G401 (cell line): ENCODE results near the gene ZC3H6. TPM values are rescaled to one million over a fixed set of nuclear protein-coding genes. Genes with fewer than 3 reads are reported as not detected.
A peak's percentile ranks its signal among the peaks of the same experiment; 100 is the strongest.

Experiments used
- DNase-seq: peaks from one replicate; pipeline ENCODE4 v3.0.0-alpha.2; 2015; ENCODE audit warnings: low spot score
- in situ Hi-C: cut with HindIII; loops from 2 replicates; pipeline ENCODE4 v1.10.0; 2016; ENCODE audit warnings: low sequenced_read_pairs, mixed read lengths
- total RNA-seq: library from RNA; depleted of rRNA; stranded (reverse); fragments of >200 nt; shearing (Covaris generic); gene quantifications from 2 replicates; pipeline ENCODE4 v1.2.3, GENCODE V29; 2014; rRNA removed

ZC3H6 gene
- 0.98 and 1.7 TPM in 2 replicates for total RNA-seq

DNA sequence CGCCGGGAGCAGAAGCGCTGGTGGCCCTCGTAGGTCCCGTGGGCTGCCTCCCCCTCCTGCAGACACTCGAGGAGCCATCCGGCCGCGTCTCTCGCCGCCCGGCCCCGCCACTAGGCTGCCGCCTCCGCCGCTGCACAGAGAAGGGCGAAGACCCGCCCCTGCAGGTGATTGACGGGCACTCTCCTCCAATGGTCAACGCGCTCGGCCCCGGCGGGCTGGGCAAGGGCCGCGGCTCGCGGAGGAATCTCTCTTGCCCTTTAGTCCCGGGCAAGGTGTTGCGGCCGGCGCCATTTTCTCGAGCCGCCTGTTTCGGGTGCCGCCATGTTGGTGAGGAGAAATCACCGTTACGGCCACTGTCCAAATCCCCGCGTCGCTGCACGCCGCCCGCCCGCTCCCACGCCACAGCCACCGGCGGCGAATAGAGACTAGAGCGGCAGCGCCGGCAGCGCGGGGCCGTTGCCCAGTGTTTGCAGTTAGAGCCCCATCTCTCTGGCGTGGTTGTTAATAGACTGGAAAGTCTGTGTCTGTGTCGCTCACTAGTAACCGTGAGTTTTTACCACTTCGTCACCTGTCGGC, at the start of gene ZC3H6:
TSS of gene ZC3H6 (plus strand) at position 287 of the 576 bp plus-strand sequence. CDS start 398 bp downstream, outside the sequence.
- peak; percentile 97 for DNase-seq
- in situ Hi-C loops, result no loop called here

DNA sequence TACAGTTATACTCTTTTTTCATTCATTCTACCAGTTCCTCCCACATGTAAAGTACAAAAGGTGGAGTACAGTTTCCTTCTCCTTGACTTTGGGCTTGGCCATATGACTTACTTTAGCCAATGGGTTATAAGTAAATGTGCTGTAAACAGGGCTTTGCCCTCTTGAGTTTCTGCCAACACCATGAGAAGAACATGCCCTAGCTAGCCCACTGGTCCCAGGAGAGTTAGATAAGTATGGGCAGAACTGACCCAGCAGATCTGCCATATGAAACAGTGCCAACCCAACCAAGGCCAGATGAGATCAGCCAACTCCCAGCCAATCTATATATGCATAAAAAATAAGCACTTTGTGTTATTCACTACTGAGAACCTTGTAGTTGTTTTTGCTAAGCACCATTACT, 46.0 kb upstream of the ZC3H6 start:
- in situ Hi-C loops, result no loop called here
- DNase-seq, result no peak

DNA sequence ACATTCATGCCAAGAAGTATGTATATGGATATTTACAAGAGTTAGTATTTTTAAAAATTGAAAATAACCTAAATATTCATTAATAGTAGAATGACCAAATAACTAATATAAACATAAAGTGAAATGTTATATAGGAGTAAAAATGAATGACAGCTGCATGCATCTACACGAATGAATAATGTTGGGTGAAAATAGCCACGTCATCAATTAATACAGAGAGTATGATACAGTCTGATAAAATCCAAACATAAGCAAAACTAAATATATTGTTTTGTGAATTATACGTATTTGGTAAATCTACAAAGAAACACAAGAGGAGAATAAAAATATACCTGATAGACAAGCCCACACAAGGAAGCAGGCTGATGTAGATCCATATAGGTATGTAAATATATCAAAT, 45.0 kb upstream of the ZC3H6 start:
- in situ Hi-C loops, result no loop called here
- no peak for DNase-seq

GRCh38 chr2:112239862-112240261, 35.5 kb upstream of the ZC3H6 start:
- in situ Hi-C loops, result no loop called here
- no peak for DNase-seq

- in situ Hi-C loops, result no loop called here
- DNase-seq, result no peak
Observed at GRCh38 chr2:112242384-112242783, 33.0 kb upstream of the ZC3H6 start.

- in situ Hi-C loops, result no loop called here
- no peak for DNase-seq
Observed at GRCh38 chr2:112243233-112243632, 32.2 kb upstream of the ZC3H6 start.

DNA sequence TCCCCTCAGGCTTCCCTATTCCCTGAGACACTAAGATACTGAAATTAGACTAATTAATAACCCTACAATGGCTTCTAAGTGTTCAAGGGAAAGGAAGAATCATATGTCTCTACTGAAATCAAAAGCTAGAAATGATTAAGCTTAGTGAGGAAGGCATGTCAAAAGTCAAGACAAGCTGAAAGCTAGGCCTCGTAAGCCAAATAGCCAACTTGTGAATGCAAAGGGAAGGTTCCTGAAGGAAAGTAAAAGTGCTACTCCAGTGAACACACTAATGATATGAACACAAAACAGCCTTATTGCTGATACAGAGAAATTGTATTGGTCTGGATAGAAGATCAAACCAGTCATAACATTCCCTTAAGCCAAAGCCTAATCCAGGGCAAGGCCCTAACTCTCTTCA, 30.5 kb upstream of the ZC3H6 start:
- no peak for DNase-seq
- in situ Hi-C loops, result no loop called here

GRCh38 chr2:112251271-112251670, 24.1 kb upstream of the ZC3H6 start:
- DNase-seq, result no peak
- in situ Hi-C loops, result no loop called here

DNA sequence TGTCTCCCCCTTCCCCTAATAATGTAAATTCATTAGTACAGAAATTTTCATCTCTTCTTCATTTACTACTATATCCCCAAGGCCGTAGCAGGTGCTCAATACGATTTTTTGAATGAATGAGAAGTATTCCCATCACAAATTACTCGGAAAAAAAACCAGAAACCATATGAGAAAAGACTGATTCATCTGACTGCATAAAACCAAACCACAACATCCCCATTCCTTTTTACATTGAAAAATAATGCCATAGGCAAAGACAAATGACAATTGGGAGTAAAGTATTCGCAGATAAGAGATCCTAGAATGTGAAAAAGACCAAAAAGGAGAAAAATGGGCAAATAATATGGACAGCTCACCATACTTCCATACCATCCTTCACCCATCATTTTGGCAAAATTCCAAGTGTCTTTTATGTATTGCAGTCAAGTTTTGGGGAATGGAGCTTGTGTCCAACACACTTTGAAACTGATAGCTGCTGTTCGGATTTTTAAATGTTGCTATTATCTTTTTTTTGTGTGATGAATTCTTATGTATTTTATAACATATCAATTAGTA, 22.1 kb upstream of the ZC3H6 start:
- DNase-seq, result peak; percentile 17
- in situ Hi-C loops, result no loop called here

GRCh38 chr2:112254466-112255240, 20.7 kb upstream of the ZC3H6 start, which contains the start of gene ZC3H8:
Gene ZC3H8, minus strand, starts transcription at chr2:112255042. Its CDS starts 61 bp downstream, at chr2:112254981.
- in situ Hi-C loops, result no loop called here

DNA sequence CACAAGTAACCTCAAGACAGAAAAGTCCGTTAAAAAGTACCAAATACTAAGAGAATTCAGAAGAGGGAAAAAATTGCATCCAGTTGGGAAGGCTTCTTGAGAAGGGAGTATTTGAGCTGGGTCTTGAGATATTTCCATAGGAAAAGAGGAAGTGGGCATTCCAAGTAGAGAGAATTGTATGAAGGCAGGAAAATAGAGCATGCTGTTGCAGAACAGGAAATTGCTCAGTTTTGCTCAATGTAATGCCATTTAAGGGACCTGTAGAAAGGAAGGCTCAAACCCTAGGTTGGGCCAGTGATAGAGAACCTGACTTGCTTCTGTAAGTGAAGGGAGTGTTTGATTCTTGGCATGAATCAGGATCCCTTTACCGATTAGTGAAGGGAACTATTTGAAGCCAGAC, 19.5 kb upstream of the ZC3H6 start:
- DNase-seq, result no peak
- in situ Hi-C loops, result no loop called here

More at GRCh38 chr2:112254466-112255240, 20.7 kb upstream of the ZC3H6 start, which contains the start of gene ZC3H8:
- peak; percentile 91 for DNase-seq

GRCh38 chr2:112256654-112257053, 18.7 kb upstream of the ZC3H6 start:
- DNase-seq, result no peak
- in situ Hi-C loops, result no loop called here

- in situ Hi-C loops, result no loop called here
- DNase-seq, result no peak
Observed at GRCh38 chr2:112257575-112257974, 17.8 kb upstream of the ZC3H6 start.

- DNase-seq, result peak; percentile 81
- in situ Hi-C loops, result no loop called here
Observed at GRCh38 chr2:112259509-112260294, 15.7 kb upstream of the ZC3H6 start.

DNA sequence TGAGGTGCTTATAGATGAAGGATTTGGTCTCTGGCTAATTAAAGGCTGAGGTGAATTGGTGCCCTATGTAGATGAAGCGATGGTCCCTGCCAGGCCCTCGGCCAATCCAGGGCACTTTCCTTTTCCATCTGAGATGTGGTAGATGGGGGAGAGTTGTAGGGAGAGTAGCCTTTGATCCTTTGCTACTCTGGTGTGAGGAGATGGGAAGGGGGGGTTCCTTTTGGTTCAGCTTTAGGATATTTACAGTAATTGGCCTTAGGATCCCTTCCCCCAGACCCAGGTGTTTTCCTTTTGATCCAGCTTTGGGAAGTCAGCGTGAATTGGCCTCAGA, 15.1 kb upstream of the ZC3H6 start:
- DNase-seq, result no peak
- in situ Hi-C loops, result no loop called here

DNA sequence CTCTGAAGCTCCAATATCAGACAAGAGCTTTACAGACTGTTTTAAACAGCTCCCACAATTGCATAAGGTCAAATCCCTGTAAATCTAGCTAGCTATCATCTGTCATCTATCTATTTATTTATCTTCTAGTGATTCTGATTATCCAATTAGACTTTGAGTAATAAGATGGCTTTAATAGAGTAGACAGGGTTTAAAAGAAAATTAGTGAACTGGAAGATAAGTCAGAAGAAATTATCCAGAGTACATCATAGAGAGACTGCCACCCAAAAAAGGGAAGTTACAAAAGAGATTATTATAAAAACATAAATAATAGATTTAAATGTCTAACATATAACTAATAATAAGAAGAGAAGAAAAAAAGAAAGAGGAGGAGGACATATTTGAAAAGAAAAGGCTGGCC, 12.5 kb upstream of the ZC3H6 start:
- DNase-seq, result no peak
- in situ Hi-C loops, result no loop called here

- in situ Hi-C loops, result no loop called here
- no peak for DNase-seq
Observed at GRCh38 chr2:112268547-112268946, 6.8 kb upstream of the ZC3H6 start.

DNA sequence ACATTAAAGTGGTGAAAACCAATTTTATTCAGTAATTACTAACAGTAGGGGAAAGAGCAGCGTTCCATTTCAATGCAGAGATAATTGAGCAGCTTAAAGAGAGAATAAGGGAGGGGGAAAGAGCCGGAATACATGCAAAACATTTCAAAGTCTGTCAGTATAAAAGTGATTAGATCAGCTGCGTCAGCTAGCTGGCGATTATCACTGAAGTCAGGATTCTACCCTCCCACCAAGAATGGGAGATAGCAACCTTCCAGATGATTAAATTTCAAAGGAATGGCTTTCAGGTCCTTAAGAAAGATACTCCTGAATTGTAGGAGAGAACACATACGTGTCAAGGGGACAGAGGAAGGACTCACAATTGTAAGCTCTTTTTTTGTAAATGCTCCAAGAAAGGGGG, 2.7 kb upstream of the ZC3H6 start:
- no peak for DNase-seq
- in situ Hi-C loops, result no loop called here

DNA sequence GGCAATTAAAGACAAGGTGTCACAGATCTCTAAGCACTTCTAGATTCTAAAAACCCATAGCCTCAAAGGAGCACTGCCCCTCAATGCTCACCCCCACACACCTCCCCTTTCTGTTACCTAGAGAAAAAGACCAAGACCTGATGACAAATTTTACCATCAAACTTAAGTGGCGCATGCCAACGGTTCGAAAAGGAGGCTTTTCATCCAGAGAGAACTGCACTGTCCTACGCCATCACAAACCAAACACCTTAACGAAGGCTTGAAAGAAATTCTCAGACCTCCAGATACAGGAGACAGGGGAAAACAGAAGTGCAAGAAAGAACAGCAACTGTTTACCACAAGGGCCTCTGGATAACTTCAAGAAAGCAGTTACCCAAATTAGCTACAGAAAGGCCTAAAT, 2.0 kb upstream of the ZC3H6 start:
- DNase-seq, result no peak
- in situ Hi-C loops, result no loop called here
